ENCODE data around the gene SMIM5.

Gene SMIM5

GRCh38 chr17:75670868-75671267, 37.6 kb downstream of the SMIM5 start:
- ATAC-seq: no peak

- no peak for ATAC-seq
These were observed 38.8 kb downstream of the SMIM5 start for GRCh38 chr17:75672011-75672410.

- ATAC-seq: no peak
These were observed 40.3 kb downstream of the SMIM5 start for GRCh38 chr17:75673487-75673886.

- no peak for ATAC-seq
These were observed 43.2 kb downstream of the SMIM5 start for GRCh38 chr17:75676461-75676860.

- ATAC-seq: no peak
These were observed 46.5 kb downstream of the SMIM5 start for GRCh38 chr17:75679706-75680211.

- no peak for ATAC-seq
These were observed 47.2 kb downstream of the SMIM5 start for GRCh38 chr17:75680431-75680830.

GRCh38 chr17:75681289-75681688, 48.1 kb downstream of the SMIM5 start:
- ATAC-seq: no peak

- no peak for ATAC-seq
These were observed 50.3 kb downstream of the SMIM5 start for GRCh38 chr17:75683583-75683982.

- ATAC-seq: no peak
These were observed 51.0 kb downstream of the SMIM5 start for GRCh38 chr17:75684249-75684648.

- ATAC-seq: no peak
These were observed 51.7 kb downstream of the SMIM5 start for GRCh38 chr17:75684924-75685323.

GRCh38 chr17:75685499-75685898, 52.3 kb downstream of the SMIM5 start:
- ATAC-seq: no peak

GRCh38 chr17:75688209-75688825, 55.1 kb downstream of the SMIM5 start:
- ATAC-seq: peak in 1 of 2 donors; percentile 28

- peak; percentile 82 to 87 for ATAC-seq
These were observed 56.2 kb downstream of the SMIM5 start for GRCh38 chr17:75689441-75689873.
